IPS-NIHi11 (cell line): ENCODE data around the gene ZSCAN30.

Experiments used
- DNase-seq: peaks from one replicate; pipeline ENCODE4 v3.0.0; 2012; ENCODE audit warnings: mixed read lengths, low spot score

The ZSCAN30 gene

DNA sequence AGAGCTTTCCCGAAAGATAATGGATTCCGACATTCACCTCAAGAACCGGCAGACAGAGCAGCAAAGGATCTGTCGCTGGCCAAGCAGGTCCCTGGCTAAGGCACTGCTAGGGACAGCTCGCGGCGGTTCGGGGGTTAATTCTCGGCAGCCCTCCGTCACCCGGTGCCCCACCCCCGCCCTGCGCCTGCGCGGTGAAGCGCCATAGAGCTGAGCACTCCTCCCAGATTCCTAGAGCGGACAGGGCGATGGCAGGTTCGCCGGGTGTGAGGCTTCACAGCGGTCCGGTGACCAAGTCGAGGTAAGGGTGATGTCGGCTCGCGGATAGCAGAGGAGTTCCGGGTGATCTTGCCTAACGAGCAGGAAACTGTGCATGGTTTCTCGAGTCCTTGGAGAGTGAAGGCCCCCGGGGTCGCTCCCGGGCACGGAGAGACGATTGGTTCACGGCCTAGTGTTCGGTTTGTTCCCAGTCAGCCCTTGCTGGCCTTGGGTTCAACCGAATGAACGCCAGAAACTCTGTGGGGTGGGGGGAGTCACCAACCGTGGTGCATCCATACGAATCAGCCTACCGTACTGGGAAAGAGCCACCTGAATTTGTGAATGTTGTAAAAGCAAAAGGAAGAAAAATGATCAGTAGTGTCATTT is at the start of gene ZSCAN30:
Gene ZSCAN30 (minus strand): TSS at position 136 of the 642 bp plus-strand sequence. CDS start 25,877 bp downstream, outside the sequence.
- DNase-seq = peak; percentile 100

DNA sequence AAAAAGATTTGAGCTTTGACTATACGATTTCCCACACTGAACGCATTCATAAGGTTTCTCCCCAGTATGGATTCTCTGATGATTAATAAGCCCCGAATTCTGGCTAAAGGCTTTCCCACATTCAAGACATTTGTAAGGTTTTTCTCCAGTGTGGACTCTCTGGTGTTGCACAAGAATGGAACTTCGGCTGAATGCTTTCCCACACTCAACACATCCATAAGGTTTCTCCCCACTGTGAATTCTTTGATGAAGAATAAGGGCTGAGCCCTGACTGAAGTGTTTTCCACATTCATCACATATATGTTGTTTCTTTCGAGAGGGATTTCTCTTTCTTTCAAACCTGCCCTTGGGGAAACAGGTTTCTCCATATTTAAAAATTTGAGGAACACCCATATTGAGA is 47.3 kb upstream of the ZSCAN30 start:
- no peak for DNase-seq

DNA sequence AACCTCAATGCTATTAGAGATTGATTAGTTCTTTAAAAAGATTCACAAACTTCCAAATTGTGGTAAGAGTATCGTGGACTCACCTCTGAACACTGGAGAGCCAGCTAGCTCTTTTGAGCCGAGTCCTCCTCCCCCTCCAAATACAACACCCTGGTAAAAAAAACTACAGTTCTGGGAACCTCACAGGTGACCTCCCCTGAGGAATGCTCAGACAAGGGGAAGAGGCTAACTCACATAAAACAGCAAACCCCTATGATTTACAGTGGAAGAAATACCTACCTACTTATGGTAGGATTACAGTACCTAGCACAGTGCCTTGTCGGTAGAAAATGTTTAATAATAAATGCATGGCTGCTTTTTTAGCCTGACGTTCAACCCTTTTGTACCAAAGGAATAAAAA is 45.8 kb upstream of the ZSCAN30 start:
- DNase-seq = no peak

DNA sequence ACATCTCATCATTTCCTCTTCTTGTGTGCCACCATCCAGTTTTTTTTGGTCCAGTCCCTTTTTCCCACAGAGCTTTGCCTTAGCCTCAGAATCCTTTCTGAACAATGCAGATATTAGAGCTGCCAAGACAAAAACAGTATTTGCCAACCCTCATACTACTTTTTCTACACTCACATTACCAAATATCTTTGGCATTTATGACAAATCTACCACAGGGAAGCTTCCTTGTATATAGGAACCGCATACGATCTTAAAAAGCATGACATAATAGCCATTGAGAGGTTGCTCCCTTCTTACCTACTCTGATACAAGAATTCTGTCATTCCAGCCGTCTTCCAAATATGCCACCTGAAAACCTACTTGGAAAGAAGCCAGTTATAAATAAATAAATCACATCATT is 44.8 kb upstream of the ZSCAN30 start:
- DNase-seq = no peak

DNA sequence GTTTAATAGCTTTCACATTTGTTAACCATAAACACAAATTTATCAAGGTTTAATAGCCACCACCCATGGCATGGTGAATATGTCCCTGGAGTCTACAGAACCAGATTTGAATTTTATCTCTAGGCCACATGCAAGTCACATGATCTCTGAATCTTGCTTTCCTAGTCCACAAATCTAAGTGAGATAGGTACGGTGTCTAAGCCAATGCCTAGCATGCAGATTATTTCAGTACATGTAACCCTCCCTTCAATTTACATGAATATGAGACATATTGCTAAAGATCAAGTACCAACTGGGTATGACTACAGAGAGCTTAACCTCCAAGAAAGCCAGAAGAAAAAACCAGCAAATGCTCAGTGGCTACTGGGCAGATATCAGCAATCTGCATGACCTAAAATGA is 44.2 kb upstream of the ZSCAN30 start:
- no peak for DNase-seq

DNA sequence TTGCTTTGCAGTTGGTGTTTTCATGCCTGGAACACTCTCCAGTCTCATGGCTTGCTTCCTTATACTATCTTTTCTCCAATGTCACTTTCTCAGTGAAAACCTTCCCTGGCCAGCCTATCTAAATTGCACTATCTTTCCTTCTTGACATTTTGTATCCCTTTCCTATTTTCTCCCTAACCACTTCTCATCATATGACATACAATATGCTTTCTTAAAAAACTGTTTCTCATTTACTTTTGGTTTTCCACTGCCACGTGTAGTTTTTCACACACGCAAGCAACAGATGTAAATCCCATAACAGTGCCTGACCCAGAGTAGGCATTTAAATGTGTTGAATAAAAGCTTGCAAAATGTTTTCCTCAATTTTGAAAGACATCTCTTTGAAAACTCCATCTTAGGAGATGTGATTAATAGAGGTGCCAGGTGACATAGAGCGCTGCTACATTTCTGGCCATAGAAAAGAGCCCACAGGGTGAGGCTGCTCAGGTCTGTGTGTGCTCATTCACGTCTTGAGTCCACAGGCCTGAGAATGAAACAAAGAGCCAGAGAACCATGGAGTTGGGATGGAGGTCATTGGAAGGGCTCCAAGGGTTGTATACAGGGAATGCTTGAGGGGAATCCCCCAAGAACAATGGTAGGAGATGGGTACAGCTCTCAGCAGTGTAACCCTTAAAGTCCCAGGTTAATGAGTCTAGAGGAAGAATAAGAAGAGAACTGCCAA is 41.5 kb upstream of the ZSCAN30 start:
- DNase-seq = no peak

DNA sequence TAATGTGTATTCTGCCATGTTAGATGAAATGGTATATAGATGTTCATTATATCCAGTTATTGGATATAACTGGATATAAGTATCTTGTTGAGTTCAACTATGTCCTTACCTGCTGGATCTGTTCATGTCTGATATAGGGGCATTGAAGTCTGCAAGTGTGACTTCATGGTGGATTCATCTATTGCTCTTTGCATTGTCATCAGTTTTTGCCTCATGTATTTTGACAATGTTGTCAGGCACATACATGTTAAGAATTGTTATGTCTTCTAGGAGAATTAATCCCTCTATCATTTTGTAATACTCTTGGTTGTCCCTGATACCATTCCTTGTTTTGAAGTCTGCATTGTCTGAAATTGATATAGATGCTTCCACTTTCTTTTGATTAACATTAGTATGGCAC is 38.8 kb upstream of the ZSCAN30 start:
- DNase-seq = no peak

DNA sequence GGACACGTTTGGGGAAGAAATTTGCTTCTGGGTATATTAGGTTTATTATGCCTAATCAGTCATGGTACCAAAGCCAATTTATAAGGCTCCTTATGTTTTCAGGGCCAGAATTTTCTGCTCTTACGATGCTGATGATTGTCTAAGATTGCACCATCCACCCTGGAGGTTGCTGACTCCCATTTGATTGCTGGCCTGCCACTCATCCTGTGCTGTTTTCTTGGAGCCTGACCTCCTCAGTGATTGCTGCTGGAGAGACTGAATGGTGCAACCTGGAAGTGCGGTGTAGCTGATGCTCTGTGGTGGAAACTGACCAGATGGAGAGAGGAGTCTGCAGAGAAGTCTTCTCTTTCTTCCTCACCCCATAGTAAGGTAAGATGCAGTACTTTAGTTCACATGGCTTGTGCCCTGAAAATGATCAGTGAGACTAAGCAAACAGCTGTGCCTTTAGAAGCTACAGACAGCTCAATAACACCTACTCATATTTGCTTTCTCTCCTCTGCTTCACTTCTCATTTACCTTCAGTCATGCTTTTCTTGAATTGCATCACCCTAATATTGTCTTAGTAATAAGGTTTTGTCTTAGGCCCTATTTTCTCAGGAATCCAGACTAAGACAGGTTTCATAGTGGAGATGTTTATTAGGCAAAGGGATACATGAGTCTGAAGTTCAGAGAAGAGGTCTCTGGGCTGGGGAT is 36.8 kb upstream of the ZSCAN30 start:
- DNase-seq = no peak

DNA sequence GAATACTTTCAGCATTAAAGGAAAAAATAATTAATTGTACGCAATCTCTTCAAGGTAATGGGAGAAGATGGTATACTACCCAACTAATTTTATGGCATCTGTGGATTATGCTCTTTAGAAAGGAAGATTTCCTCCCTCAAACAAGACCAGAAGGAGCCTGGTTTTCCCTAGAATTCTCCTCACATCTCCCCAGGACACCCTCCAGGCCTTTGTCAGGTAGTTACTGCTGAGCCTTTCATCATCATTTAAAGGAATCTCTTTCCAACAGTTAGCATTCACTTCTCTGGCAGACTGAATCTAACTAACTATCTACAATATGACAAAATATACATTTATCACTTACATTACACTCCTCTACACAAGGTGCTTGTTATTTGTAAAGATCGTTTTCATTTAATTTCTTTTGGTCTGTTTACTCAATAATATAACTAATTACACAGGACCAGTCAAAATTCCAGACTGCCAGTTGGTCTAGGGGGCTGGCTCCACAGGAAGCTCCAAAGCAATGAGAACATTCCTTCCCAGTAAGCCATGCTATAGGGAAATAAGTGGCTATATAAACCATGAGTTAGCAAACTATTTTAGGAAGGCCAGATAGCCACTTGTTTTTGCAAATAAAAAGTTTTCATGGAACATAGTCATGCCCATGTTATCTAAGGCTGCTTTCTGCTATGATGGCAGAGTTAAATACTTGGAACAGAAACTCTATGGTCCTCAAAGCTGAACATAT is 35.1 kb upstream of the ZSCAN30 start:
- DNase-seq = peak; percentile 20

DNA sequence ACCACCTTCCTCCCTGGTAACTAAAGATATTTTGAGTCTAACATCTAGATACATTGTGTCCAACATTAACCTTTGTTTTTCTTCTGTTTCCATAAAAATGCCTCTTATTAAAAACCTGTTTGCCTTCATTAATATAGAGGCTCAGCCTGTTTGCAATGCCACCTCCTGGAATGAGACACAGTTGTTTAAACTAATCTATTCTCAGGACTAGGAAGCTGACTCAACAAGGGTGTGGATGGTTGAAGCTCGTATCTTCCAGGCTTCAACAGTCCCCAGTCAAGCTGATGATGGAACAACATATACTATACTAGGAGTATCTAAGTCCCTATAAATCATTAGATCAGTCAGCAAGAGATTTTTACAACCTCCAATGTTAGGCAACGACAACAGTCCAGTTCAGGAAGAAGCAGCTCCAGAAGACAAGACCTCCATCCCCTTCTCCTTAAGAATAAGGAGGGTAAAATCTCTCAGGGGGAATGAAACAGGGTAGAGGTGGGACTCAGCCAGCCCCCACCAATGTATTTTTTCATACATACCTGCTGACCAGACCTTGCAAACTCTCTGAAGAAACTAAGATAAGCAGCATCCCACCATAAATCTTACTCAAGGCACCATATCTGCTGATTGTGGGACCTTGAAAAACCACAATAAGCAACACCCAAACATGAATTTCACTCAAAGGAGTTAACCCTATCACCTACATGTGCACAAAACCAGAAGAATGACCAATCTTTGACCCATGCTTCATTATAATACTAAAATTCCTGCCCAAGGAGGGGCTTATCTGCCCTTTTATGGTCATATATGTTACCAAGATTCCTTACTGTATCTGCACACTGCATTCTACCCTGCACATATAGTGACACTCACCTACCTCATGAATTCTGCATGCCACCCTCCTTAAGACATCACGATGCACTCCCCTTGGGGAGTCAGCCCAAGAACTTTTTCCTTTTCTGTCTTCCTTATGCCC is 32.7 kb upstream of the ZSCAN30 start:
- no peak for DNase-seq

DNA sequence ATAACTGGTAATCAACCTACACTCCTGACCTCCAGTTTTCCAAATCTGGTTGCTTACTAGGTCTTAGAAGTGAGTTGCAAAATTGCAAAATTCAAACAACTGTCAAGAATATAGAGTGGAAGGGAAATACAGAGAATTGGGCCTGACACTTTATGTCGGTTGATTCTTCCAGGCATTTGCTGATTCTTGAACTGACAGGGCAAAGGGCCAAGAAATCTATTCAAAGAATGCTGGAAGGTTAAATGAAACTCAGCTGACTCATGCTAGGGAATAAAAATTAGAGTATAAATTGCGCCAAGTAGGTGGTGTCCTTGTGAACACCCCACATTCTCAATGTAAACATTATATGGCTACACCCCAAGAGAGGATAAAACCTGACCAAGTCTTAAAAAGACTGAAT is 21.5 kb upstream of the ZSCAN30 start:
- no peak for DNase-seq

DNA sequence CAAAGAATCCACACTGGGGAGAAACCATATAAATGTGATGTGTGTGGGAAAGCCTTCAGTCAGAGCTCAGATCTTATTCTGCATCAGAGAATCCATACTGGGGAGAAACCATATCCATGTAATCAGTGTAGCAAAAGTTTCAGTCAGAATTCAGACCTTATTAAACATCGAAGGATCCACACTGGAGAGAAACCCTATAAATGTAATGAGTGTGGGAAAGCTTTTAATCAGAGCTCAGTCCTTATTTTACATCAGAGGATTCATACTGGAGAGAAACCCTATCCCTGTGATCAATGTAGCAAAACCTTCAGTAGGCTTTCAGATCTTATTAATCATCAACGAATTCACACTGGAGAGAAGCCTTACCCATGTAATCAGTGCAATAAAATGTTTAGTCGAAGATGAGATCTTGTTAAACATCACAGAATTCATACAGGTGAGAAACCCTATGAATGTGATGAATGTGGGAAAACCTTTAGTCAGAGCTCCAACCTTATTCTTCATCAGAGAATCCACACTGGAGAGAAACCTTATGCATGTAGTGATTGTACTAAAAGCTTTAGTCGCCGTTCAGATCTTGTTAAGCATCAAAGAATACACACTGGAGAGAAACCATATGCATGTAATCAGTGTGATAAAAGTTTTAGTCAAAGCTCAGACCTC is 16.7 kb upstream of the ZSCAN30 start:
- no peak for DNase-seq

DNA sequence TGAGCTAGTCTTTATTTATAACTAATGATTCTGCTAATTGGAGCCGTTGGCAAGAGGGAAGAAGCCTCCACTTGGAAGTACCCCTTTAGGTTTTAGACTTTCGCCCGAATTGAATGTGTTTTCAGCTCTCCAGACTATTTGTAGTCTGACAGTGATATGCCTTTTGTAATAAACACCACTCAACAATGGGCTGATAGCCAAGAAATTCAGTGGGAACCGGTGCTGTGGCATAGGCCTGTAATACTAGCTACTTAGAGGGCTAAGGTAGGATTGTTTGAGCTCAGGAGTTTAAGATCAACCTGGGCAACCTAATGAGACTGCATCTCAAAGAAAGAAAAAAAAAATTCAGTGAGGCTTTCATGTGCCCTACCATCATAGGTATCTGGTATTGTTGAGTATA is 13.6 kb upstream of the ZSCAN30 start:
- no peak for DNase-seq

DNA sequence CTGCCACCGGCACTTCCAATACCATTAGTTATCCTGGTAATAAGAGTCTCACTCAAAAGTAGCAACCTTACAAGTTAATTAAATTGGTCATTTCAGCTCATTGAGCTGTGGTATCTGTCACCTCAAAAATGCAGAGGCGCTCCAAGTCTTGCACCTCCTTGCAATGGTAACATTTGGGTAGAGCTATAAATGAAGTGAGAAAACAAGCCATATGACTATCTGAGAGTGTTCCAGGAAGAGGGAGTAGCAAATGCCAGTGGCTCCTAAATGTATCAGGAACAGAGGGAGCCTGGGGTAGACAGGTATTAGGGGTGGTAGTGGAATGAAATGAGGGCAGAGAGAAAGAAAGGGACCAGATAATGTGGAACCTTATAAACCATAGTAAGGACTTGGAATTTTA is 6.0 kb upstream of the ZSCAN30 start:
- no peak for DNase-seq

DNA sequence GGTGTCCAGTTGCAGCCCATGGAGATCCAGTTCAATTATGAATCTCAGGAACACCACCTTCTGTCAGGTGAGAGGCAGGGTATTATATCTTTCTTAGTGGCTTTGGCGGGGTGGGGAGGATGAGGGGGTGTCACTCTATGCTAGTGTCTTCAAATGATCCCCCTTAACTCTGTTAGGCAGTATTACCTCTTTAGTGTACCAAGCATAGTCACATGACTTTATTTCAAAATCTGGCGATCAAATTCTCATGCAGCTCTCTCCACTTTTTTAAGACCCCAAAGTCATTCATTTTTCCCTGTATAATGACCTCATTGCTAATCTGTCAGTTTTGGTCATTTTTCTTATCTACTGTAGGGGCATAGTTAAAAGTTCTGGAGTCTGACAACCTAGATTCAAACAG is 1.1 kb upstream of the ZSCAN30 start:
- DNase-seq = no peak

DNA sequence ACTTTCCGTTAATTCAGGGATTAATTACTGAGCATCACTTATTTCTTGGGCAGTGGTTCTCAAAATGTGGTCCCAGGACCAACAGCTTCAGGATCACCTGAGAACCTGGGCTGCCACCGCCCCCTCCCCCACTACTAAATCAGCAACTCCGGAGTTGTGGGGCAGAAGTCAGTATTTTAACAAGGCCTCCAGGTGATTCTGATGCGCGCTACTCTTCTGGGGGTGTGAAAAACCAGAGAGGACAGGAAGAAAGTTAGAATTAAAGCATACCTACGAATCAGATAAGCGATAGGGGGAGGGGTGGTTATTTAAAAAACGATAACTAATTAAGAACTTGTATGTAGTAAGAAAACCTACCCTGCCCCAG is 319 bp downstream of the ZSCAN30 start:
- peak; percentile 61 for DNase-seq

DNA sequence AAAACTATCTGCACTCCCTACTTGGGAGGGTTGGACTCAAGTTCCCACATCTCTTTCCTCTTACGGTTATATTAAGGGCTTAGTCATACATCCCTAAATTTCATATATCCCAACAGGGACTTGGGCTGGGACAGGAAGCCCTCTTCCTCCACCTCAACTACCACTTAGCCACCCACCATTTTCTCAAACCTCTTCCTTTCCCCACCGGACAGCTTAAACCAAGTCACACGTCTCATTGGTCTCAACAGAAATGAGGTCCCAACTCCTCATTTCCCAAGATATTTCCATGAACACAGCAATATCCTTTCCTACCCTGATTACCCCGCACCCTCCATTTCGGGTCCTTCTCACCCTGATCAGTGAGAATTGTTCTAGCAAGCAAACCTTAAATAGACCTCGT is 736 bp downstream of the ZSCAN30 start:
- peak; percentile 10 for DNase-seq

DNA sequence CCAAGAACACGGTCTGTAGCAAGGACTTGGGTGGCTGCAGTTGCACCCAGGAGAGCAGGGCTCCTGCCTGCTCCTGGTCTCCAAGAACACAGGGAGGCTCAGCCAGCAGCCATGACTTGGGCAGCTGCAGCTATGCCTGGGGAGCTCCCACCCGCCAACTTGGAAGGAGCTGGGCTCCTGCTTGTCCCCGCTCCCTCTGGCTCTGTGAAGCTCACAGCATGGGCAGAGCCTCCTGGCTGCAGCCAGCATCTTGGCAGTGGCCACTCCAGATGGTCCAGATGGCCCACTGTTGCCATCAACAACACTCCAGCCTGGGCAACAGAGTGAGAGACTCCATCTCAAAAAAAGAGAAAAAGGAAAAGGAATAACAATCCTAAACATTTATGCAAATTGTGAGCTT is 5.2 kb downstream of the ZSCAN30 start:
- no peak for DNase-seq

DNA sequence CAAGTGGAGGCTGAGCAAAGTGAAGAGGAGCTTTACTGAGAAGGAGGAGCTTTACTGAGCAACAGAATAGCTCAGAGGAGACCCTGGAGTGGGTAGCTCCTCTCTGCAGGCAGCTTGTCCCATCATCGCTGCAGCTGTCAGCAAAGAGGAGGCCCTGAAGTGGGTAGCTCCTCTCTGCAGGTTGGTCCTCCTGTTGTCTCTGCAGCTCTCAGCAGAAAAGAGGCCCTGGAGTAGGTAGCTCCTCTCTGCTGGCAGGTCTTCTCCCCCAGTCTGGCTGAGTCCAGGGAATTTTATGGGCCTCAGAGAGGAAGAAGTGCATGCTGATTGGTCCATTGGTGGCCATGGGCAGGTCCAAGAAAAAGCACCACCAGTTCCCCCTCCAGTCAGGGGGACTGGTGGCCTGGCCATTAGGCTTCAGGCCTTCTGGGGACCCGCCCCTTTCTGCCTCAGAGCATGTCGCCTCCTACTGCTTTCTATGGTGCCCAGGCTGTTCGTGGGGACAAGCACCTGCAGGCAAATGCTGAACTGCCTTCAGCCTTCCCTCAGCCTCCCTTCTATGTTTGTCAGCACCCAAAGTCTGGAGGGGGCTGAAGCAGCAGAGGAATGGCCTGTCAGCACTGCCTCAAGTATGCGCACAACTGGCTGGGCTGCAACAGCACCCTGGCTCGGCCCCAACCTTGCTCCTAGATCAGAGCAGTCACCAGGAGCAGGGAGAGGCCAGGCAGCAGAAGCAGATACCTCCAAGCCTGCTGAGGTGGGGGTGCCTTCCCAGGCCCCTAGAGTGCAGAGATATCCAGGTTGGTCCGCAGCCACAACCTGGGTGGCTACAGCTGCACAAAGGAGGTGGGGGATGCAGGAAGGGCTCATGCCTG is 5.9 kb downstream of the ZSCAN30 start:
- DNase-seq = no peak

DNA sequence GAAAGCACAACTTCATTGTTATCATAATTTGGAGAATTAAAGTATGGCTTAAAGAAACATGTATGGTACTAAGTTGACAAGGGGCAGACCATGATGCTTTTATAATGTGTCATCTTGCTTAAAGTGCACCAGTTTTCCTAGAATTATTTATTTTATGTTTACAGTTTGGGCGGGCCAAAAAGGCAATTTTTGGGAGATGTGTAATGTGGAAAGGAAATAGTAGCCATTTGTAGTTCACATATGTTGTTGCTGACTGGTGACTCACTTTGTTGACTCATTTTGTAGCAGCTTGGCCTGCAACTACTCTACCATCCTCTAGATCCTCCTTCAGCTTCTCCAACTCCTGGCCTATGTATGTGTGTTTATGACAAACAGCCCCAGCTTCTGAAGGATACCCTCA is 7.7 kb downstream of the ZSCAN30 start:
- no peak for DNase-seq
